GM12878 (cell line): ENCODE data around the gene MROH8. TPM values are rescaled to one million over a fixed set of nuclear protein-coding genes. Genes with fewer than 3 reads are reported as not detected.

Experiments used
- ATAC-seq: fragments of 200-7000 bp; cut with Tn5 transposase; 3 replicates; pipeline ENCODE4 v1.9.1; 2020; ENCODE audit warnings: mild to moderate bottlenecking, moderate library complexity
- BruUV-seq: library from RNA; stranded (reverse); fragments of 400-500 nt; replicated peaks from 2 replicates; lab custom pipeline; 2021; lab: Mats Ljungman, UMichigan
- CTCF ChIA-PET: fragments of 300-600 bp; sonication (Branson Sonifier 250); formaldehyde crosslinking; extraction: SDS; loops from one replicate; lab custom pipeline; 2021; ENCODE audit warnings: inconsistent platforms; lab: Yijun Ruan, JAX
- POLR2A ChIA-PET: fragments of 350-600 bp; formaldehyde crosslinking; extraction: SDS; loops from one replicate; lab custom pipeline; 2021; ENCODE audit warnings: inconsistent platforms; lab: Charles Lee
- RAD21 ChIA-PET: fragments of 300-600 bp; sonication (Branson Sonifier 250); formaldehyde crosslinking; loops from one replicate; lab custom pipeline; 2023; ENCODE audit warnings: antibody characterized with exemption; ENCODE audit not compliant: unreplicated experiment; lab: Charles Lee
- SMC1A ChIA-PET: fragments of 300-600 bp; sonication (Branson Sonifier 250); formaldehyde crosslinking; loops from one replicate; lab custom pipeline; 2023; ENCODE audit not compliant: unreplicated experiment, uncharacterized antibody; lab: Charles Lee
- DNase-seq: peaks from one replicate; pipeline ENCODE4 v3.0.0-alpha.2; 2011; ENCODE audit warnings: low read depth, low spot score
- FAIRE-seq: peaks from 3 replicates; lab custom pipeline; 2011; peaks lifted over from hg19 to GRCh38; lab: Jason Lieb, UNC
- H2AFZ ChIP-seq: 2 replicates; pipeline ENCODE4 v1.6.0; 2011; ENCODE audit warnings: low read depth, low read length, control low read depth; ENCODE audit not compliant: control insufficient read depth
- H3K27ac ChIP-seq: 2 replicates; pipeline ENCODE4 v1.5.1; 2011; ENCODE audit warnings: control low read depth; ENCODE audit not compliant: control insufficient read depth, insufficient read depth
- H3K27me3 ChIP-seq, 2 experiments: replicated peaks in 1 of 2; 2 replicates each; pipeline versions ENCODE4 v1.6.0 to v1.6.1; 2011; ENCODE audit warnings: low read length in 1 of 2; ENCODE audit not compliant: control insufficient read depth in 2 of 2, insufficient read depth in 2 of 2
- H3K36me3 ChIP-seq, 2 experiments: 2 replicates each; pipeline ENCODE4 v1.5.1; 2011; ENCODE audit warnings: low read length in 1 of 2; ENCODE audit not compliant: control insufficient read depth in 2 of 2, insufficient read depth in 2 of 2
- H3K4me1 ChIP-seq: 2 replicates; pipeline ENCODE4 v1.6.1; 2011; ENCODE audit warnings: mild to moderate bottlenecking, low read length, moderate library complexity, mixed read lengths; ENCODE audit not compliant: control insufficient read depth, insufficient read depth
- H3K4me2 ChIP-seq: 2 replicates; pipeline ENCODE4 v1.6.0; 2011; ENCODE audit warnings: control low read depth; ENCODE audit not compliant: control insufficient read depth, insufficient read depth
- H3K4me3 ChIP-seq: fragments of 200-600 bp; sonication (generic); 2 replicates; pipeline ENCODE4 v1.5.1; 2016
- H3K79me2 ChIP-seq: 2 replicates; pipeline ENCODE4 v1.6.0; 2011; ENCODE audit warnings: low read length; ENCODE audit not compliant: control insufficient read depth, insufficient read depth
- H3K9ac ChIP-seq: 2 replicates; pipeline ENCODE4 v1.8.0; 2011; ENCODE audit warnings: low read length, control low read depth, mixed read lengths; ENCODE audit not compliant: control insufficient read depth, insufficient read depth
- H3K9me3 ChIP-seq: replicated peaks from 3 replicates; pipeline ENCODE4 v1.5.1; 2011; ENCODE audit warnings: mild to moderate bottlenecking, low read length; ENCODE audit not compliant: control insufficient read depth, insufficient read depth
- H4K20me1 ChIP-seq: 2 replicates; pipeline ENCODE4 v1.6.0; 2011; ENCODE audit not compliant: control insufficient read depth, insufficient read depth
- BCL3 ChIP-seq: IDR thresholded peaks from 2 replicates; pipeline ENCODE4 v1.6.1; 2011; ENCODE audit warnings: borderline replicate concordance, low read depth, mild to moderate bottlenecking, moderate library complexity, low read length; ENCODE audit not compliant: insufficient read depth, poor library complexity, severe bottlenecking
- BRCA1 ChIP-seq: IDR thresholded peaks from 2 replicates; pipeline ENCODE4 v1.6.1; 2011; ENCODE audit warnings: low read depth, low read length, improper control_type of control experiment
- HDAC2 ChIP-seq: fragments of 200-600 bp; sonication (generic); IDR thresholded peaks from 2 replicates; pipeline ENCODE4 v1.6.1; 2017
- RELA ChIP-seq: fragments of 450-650 bp; IDR thresholded peaks from 2 replicates; pipeline ENCODE4 v1.8.0; 2014; ENCODE audit warnings: borderline replicate concordance; ENCODE audit not compliant: partially characterized antibody
- TAF1 ChIP-seq: IDR thresholded peaks from 2 replicates; pipeline ENCODE4 v1.6.1; 2011; ENCODE audit warnings: mild to moderate bottlenecking, low read depth, low read length, borderline replicate concordance
- TCF3 ChIP-seq: IDR thresholded peaks from 2 replicates; pipeline ENCODE4 v1.6.1; 2012; ENCODE audit warnings: low read depth, mild to moderate bottlenecking, low read length, borderline replicate concordance; ENCODE audit not compliant: insufficient read depth
- USF1 ChIP-seq: IDR thresholded peaks from 2 replicates; pipeline ENCODE4 v1.6.1; 2011; ENCODE audit warnings: borderline replicate concordance, low read depth, mild to moderate bottlenecking, moderate library complexity, mixed read lengths, low read length; ENCODE audit not compliant: insufficient read depth; ENCODE audit errors: extremely low read length
- ZNF592 ChIP-seq: fragments of 450-650 bp; IDR thresholded peaks from 2 replicates; pipeline ENCODE4 v1.6.1; 2017; ENCODE audit warnings: mild to moderate bottlenecking, moderate library complexity
- WGBS: methylation state at CpG from one replicate; pipeline ENCODE4 v1.1.6; 2016; ENCODE audit warnings: low lambda C conversion rate; ENCODE audit not compliant: insufficient replicate concordance, insufficient coverage; ENCODE audit errors: missing lambda C conversion rate; 5-methylcytosine and 5-hydroxymethylcytosine counted together
- in situ Hi-C: fragments of 300-500 bp; cut with MboI; formaldehyde crosslinking; loops from 9 replicates; pipeline ENCODE4 v1.14.3; 2018; ENCODE audit warnings: mixed read lengths
- intact Hi-C: fragments of 100-400 bp; cut with micrococcal nuclease; formaldehyde crosslinking; loops from one replicate; pipeline ENCODE4 v1.14.2; 2022; ENCODE audit not compliant: unreplicated experiment
- polyA plus RNA-seq, 11 experiments: library from polyadenylated mRNA; depleted of rRNA in 4 of 11; unstranded in 6 of 11; stranded (reverse) in 5 of 11; fragments of >200 nt; fragmentation: Nextera tagmentation in 4 of 11; fragmentation: Illumina TruSeq in 1 of 11; extraction: Ambion mirVana in 4 of 11; extraction: Trizol in 1 of 11; gene quantifications; 1 replicate in 1 of 11; 2 replicates in 10 of 11; pipeline versions ENCODE4 v1.2.1 to v1.2.3, GENCODE V29; 2011 to 2016; ENCODE audit warnings: inconsistent platforms in 2 of 11, missing spikeins in 2 of 11, low read depth in 1 of 11
- total RNA-seq, 4 experiments: library from RNA; depleted of rRNA in 3 of 4; stranded (reverse); fragments of >200 nt in 3 of 4; fragmentation: Illumina TruSeq in 1 of 4; extraction: Trizol in 1 of 4; gene quantifications; 2 replicates each; pipeline versions ENCODE4 v1.2.1 to v1.2.3, GENCODE V29; 2013 to 2021
- TF ChIP-seq, protein P1 (sequence below): IDR thresholded peaks from 2 replicates; pipeline ENCODE4 v1.6.1; 2012; ENCODE audit warnings: improper control_type of control experiment, low read depth, low read length; ENCODE audit not compliant: insufficient replicate concordance

The MROH8 gene
- total and polyA plus RNA-seq, 10 of the 15 experiments (the other 5 are each of a cell fraction or from before 2014, with no cell fraction given): 0.16 to 2.8 (median 1.8) TPM

- no peaks in the 10 kb centered on the region for H3K79me2 ChIP-seq
- 100% methylated on average over 3 of the region's 3 CpGs for WGBS
- no peak overlapping the region for H2AFZ ChIP-seq
- ATAC-seq (no peak), FAIRE-seq (no peak), DNase-seq (no peak)
- no peaks in the 10 kb centered on the region for H4K20me1 ChIP-seq
- no peaks in the 10 kb centered on the region for H3K9me3 ChIP-seq
- H3K4me3 ChIP-seq: no peak overlapping the region
- ChIA-PET POLR2A (interaction anchor here (0.7 kb wide), 1 partner anchor 30 kb away, joined by 3 read pairs; the partner anchor contains the start of gene RPN2), SMC1A (interaction anchor here (1.2 kb wide), 1 partner anchor 322 kb away, joined by 4 read pairs; no protein-coding TSS in a partner anchor), RAD21 (no interaction called here), CTCF (no interaction called here)
- H3K4me1 ChIP-seq: no peaks in the 10 kb centered on the region
- intact Hi-C loops (no loop called here), in situ Hi-C loops (no loop called here)
- no peak overlapping the region for H3K27ac ChIP-seq
- no peak overlapping the region for H3K4me2 ChIP-seq
- H3K27me3 ChIP-seq: no peaks in the 10 kb centered on the region
- no peak overlapping the region for H3K9ac ChIP-seq
- H3K36me3 ChIP-seq: peaks cover 22 to 48% of the 10 kb centered on the region in 2 experiments
- BruUV-seq: no TSS peak
- TF ChIP-seq USF1 (no peak), TAF1 (no peak), BCL3 (no peak), ZNF592 (no peak), BRCA1 (no peak), HDAC2 (no peak), RELA (no peak), TCF3 (no peak)
- TF ChIP-seq, protein P1, sequence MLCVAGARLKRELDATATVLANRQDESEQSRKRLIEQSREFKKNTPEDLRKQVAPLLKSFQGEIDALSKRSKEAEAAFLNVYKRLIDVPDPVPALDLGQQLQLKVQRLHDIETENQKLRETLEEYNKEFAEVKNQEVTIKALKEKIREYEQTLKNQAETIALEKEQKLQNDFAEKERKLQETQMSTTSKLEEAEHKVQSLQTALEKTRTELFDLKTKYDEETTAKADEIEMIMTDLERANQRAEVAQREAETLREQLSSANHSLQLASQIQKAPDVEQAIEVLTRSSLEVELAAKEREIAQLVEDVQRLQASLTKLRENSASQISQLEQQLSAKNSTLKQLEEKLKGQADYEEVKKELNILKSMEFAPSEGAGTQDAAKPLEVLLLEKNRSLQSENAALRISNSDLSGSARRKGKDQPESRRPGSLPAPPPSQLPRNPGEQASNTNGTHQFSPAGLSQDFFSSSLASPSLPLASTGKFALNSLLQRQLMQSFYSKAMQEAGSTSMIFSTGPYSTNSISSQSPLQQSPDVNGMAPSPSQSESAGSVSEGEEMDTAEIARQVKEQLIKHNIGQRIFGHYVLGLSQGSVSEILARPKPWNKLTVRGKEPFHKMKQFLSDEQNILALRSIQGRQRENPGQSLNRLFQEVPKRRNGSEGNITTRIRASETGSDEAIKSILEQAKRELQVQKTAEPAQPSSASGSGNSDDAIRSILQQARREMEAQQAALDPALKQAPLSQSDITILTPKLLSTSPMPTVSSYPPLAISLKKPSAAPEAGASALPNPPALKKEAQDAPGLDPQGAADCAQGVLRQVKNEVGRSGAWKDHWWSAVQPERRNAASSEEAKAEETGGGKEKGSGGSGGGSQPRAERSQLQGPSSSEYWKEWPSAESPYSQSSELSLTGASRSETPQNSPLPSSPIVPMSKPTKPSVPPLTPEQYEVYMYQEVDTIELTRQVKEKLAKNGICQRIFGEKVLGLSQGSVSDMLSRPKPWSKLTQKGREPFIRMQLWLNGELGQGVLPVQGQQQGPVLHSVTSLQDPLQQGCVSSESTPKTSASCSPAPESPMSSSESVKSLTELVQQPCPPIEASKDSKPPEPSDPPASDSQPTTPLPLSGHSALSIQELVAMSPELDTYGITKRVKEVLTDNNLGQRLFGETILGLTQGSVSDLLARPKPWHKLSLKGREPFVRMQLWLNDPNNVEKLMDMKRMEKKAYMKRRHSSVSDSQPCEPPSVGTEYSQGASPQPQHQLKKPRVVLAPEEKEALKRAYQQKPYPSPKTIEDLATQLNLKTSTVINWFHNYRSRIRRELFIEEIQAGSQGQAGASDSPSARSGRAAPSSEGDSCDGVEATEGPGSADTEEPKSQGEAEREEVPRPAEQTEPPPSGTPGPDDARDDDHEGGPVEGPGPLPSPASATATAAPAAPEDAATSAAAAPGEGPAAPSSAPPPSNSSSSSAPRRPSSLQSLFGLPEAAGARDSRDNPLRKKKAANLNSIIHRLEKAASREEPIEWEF: no peak
These were observed 29.8 kb upstream of the MROH8 start for GRCh38 chr20:37209193-37209592.
